ENCODE results near the gene CCDC178. TPM values are rescaled to one million over a fixed set of nuclear protein-coding genes. Genes with fewer than 3 reads are reported as not detected.
"Not testable (repeated sequence)": the region's sequence is repeated elsewhere in the genome, so short reads cannot be mapped to it uniquely, and the experiment has no call there.

Gene CCDC178
- total RNA-seq, 1 donor: not detected

DNA sequence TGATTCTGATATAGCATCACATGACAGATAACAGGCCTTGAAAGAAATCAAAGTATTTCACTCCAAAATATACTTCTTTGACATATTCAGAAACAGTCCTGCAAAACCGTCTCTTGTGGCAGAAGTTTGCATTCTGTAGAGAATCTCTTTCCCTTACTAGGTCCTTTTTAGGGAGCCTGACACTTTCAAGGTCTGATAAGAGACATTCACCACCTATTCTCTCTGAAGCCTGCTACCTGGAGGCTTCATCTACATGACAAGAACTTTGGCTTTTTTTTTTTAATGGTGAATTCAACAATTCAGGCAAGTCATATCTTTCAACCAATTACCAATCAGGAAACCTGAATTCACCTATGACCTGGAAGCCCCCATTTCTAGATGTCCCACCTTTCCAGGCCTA is 83.8 kb downstream of the CCDC178 start:
- no peak for DNase-seq (ENCODE audit: low read depth in 2 of 3, low spot score in 2 of 3)

DNA sequence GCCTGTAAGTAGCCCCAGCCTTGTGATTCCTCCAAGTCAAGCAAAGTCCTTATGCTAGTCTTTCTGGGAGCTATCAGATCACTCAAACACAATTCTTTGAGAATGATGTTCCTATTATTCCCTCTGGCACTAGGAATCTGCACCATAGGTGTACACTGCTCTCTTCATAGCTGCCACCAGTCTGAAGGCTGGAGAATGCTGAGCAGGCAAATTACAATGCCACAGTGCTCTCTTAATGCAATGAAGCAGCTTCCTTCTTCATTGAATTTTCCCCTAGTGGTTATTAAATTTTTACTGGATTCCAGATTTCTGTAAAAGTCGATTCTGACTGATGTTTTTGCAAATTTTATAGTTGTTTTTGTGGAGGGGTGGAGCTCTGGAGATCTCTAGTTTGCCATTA is 84.8 kb downstream of the CCDC178 start:
- no peak for DNase-seq (ENCODE audit: low read depth in 2 of 3, low spot score in 2 of 3)

DNA sequence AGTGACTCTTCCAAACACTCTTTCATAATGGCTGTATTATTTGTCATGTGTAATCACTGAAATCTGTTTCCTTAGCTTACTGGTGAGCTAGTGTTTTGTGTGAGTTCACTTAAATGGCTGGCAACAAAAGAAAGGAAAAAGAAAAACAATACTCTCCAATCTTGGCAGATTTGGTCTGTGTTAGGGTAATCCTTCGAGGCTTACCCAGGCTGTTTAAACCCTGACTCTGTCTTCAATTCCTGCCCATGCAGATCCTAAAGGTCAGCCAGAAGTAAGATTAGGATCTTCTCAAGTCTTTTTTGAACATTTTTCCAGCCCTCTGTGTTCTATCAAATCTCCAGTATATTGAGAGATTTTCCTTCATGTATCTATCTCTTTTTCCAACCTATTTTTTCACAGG is 85.3 kb downstream of the CCDC178 start:
- DNase-seq (ENCODE audit: low read depth in 2 of 3, low spot score in 2 of 3): no peak

DNA sequence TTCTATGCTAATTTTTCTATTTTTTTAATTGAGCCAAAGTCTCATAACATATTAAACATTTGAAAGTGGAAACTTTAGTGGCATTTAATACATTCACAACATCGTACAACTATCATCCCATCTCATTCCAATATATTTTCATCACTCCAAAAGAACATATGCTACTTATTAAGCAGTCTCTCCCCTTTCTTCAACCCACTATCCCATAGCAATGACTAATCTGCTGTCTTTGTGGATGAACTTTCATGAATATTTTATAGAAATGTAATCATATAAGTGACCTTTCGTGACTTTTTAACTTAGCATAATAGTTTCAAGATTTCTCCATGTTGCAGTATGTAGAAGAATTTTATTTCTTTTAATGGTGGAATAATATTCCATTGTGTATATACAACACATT is 90.3 kb downstream of the CCDC178 start:
- DNase-seq (ENCODE audit: low read depth in 2 of 3, low spot score in 2 of 3): no peak

DNA sequence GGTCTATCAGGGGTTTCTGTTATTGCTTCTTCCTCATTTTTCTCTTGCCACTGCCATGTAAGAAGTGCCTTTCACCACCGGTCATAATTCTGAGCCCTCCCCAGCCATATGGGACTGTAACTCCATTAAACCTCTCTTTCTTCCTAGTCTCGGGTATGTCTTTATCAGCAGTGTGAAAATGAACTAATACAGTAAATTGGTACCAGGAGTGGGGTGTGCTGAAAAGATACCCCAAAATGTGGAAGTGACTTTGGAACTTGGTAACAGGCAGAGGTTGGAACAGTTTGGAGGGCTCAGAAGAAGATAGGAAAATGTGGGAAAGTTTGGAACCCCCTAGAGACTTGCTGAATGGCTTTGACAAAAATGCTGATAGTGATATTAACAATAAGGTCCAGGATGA is 100.8 kb downstream of the CCDC178 start:
- DNase-seq (ENCODE audit: low read depth in 2 of 3, low spot score in 2 of 3): not testable (repeated sequence)

DNA sequence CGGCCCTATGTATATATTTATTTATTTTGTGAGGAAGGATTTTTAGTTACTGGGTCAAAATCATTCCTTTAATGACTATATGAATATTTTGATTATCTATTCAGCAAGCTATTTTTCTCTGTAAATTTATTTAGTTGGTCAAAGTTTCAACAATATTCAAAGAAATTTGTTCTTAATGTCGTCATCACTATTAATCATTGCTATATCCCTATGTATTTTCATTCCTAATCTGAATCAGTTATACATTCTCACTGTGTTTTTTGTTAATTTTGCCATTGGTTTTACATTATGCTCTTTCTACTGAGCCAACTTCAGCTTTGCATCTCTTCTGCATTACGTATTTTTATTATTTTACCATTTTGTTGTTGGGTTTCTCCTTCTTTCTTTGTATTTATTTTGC is 105.7 kb downstream of the CCDC178 start:
- DNase-seq (ENCODE audit: low read depth in 2 of 3, low spot score in 2 of 3): no peak

DNA sequence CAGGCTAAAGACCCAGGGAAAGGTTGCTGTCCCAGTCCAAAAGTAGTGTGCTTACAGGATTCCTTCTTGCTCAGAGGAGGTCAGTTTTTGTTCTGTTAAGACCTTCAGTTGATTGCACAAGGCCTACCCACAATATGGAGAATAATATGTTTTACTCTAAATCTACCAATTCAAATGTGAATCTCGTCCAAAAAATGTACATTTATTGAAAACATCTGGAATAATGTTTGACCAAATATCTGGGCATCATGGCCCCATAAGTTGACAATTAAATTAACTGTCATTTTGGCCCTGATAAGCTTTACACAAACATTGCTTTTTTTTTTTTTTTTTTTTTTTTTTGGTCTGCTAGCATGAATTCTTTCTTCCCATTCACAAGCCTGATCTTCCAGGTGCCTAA is 109.8 kb downstream of the CCDC178 start:
- DNase-seq (ENCODE audit: low read depth in 2 of 3, low spot score in 2 of 3): no peak

DNA sequence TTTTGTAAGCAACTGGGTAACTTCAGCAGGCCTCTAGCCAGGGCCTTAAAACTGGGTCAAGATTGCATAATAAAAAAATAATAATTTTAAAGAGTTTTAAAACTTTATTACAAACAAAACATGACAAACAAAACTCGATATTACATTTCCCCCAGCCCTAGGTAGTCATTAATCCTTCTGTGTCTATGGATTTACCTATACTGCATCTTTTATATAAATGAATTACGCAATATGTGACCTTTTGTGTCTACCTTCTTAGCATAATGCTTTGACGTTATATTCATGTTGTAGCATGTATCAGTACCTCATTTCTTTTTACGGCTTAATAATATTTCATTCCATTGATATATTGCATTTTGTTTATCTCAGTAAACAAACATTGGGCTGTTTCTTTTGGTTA is 113.5 kb downstream of the CCDC178 start:
- no peak for DNase-seq (ENCODE audit: low read depth in 2 of 3, low spot score in 2 of 3)

DNA sequence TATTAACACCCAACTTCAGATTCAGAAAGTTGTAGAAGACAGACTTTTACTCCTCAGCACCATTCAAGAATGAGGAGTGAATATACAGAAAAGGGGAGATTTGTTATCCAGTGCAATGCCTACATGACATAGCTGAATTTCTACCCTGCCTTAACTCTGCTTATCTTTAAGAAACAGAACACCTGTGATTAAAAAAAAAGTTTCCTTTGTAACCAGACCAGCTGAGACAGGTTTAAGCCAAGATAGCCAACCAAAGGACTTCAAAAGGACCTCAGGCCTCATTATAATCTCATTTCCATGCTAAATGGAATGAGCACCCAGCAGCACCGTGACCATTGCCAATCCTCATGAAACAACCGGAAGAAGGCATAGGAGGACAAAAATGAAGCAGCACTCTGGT is 122.9 kb downstream of the CCDC178 start:
- DNase-seq (ENCODE audit: low read depth in 2 of 3, low spot score in 2 of 3): no peak

DNA sequence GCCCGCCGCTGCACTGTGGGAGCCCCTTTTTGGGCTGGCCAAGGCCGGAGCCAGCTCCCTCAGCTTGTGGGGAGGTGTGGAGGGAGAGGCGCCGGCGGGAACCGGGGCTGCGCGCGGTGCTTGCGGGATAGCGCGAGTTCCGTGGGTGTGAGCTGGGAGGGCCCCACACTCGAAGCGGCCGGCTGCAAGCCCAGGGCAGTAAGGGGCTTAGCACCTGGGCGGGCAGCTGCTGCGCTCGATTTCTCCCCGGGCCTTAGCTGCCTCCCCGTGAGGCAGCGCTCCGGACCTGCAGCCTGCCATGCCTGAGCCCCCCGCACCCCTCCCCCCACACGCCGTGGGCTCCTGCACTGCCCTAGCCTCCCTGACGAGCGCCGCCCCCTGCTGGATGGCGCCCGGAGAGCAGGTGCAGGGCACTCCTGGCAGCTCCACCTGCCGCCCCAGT is 124.4 kb downstream of the CCDC178 start:
- DNase-seq (ENCODE audit: low read depth in 2 of 3, low spot score in 2 of 3): no peak

DNA sequence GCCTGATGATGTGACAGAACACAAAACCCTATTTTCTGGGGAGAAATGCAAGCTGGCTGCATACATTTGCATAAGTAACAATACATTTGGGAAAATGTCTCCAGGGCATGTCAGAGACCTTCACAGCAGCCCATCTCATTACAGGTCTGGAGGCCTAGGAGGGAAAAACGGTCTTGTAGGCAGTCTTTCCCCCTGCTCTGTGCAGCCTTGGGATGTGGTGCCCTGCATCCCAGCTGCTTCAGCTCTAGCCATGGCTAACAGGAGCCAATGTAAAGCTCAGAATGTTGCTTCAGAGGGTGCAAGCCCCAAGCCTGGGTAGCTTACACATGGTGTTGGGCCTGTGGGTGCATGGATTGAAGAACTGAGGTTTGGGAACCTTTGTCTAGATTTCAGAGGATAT is 133.0 kb downstream of the CCDC178 start:
- DNase-seq (ENCODE audit: low read depth in 2 of 3, low spot score in 2 of 3): no peak

DNA sequence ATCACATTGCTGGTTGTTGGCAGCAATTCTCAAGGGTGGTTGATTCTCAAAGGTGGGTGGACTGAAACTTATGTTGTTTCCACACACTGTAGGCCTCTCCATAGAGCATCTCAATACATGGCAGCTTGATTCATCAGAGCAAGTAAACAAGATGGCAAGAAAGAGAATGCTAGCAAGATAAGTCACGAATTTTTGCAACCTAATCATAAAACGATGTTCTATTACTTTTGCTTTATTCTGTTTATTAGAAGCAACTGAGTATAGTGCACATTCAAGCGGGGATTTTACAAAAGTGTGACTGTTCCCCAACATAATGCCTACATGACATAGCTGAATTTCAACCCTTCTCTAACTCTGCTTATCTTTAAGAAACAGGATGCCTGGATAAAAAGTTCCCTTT is 136.2 kb downstream of the CCDC178 start:
- no peak for DNase-seq (ENCODE audit: low read depth in 2 of 3, low spot score in 2 of 3)

DNA sequence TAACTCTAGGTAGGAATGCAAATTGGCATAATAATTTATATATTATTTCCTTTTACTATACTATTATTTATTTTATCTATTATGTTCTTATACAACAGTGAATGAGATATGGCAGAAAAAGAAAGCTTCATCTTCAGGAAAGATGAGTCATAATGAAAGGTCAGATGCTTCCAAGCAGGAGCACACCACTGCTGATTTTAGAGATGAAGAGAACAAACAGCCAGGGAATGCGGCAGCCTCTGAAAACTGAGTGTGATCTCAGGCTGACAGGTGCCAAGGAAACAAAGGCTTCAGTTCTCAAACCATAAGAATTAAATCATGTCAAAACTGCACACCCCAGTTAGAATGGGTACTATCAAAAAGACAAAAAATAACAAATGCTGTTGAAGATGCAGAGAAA is 149.0 kb downstream of the CCDC178 start:
- DNase-seq (ENCODE audit: low read depth in 2 of 3, low spot score in 2 of 3): no peak

DNA sequence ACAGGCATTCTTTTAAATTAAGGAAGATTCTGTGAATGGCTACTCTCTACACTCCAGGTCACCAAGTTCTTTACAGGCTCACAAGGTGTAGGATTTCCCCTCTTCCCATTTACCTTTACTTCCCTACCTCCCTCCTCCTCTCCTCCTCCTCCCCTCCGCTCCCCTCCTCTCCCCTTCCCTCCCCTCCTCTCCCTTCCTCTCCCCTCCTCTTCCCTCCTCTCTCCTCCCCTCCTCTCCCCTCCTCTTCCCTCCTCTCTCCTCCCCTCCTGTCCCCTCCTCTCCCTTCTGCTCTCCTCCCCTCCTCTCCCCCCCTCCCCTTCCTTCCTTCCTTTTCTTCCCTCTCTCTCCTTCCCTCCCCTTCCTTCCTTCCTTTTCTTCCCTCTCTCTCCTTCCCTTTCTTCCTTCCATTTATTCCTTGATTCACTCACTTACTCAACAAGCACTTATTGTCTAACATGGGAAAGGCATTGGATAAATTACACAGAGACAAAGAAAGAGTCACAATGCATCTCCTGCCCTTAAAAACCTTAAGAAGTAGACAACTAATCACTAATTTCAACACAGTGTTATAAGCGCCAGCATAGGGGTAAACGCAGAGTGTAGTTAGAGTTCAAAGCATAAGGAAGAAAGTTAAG is 152.3 kb downstream of the CCDC178 start:
- no peak for DNase-seq (ENCODE audit: low read depth in 2 of 3, low spot score in 2 of 3)

DNA sequence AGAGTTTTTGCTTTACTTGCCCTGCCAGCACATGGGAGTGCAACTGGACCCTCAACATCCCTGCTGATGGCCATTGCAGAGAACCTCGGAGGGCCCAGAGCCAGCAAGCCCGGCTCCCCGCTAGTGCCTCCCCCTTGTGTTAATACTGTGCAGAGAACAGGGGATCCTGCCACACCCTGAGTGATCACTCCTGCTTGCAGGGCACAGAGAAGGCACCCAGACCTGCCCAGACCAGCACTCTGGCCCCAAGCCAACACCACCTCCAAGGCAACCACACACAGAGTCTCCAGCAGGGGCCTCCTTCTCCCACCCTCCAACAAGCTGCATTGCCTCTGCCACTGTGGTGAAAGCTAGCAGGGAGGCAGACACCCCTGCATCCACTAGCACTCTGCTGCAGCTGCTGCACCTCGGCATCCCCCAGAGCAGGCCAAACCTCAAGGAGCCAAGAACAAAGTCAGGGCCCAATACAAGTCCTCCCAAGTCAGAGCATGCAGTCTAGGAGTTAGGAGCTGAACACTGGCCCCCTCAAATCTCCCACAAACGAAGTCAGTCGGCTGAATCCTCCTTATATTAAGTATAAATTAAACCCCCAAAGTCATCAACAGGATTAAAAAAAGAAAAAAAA is 157.7 kb downstream of the CCDC178 start:
- no peak for DNase-seq (ENCODE audit: low read depth in 2 of 3, low spot score in 2 of 3)

DNA sequence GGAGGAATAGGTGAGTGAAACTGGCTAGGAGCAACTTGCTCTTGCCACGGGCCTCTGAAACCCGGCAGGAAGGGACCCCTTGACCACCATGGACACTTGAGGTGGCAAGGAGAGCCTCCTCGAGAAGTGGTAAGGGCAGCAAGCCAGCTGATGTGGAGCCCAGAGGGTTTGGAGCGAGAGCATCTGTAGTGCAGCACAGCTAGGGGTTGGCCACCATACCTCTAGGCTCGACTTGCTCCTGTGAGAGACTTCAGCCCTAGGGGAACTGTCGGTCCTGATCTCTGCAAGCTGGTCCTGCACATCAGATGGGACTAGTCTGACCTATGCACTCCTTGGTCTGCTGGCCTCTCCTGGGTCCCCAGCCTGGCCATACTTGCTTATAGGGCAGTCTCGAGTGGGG is 158.4 kb downstream of the CCDC178 start:
- DNase-seq (ENCODE audit: low read depth in 2 of 3, low spot score in 2 of 3): no peak

DNA sequence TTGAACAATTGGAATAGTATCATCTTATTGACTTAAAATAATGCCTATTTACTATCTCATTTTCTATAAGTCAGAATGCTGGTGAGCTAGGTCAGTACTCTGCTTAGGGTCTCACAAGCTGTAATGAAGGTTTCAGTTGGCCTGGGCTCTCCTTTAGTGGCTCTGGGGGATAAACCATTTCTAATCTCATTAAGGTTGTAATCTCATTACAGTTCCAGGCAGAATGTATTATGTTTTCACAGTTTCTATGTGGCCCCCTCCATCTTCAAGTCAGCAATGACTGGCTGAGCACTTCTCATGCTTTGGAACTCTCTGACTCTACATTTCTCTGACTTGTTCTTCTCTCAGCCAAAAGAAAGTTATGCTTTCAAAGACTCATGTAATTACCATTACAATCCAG is 163.1 kb downstream of the CCDC178 start:
- no peak for DNase-seq (ENCODE audit: low read depth in 2 of 3, low spot score in 2 of 3)

DNA sequence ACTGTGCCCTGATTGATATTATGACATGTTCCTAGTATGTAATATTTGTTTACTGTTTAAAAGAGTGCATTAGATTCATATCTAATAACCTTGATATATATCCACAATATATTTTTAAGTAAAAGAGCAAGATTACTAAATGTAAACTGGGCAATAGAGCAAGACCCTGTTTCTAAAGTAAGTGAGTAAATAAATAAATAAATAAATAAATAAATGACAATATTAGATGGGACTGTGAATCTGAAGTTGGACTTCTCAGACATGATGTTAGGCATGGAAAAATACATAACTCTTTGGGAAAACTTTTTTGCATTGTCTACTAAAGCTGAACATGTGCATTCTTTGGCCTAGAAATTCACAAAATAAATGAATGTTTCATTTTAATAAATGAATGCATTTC is 164.7 kb downstream of the CCDC178 start:
- no peak for DNase-seq (ENCODE audit: low read depth in 2 of 3, low spot score in 2 of 3)

DNA sequence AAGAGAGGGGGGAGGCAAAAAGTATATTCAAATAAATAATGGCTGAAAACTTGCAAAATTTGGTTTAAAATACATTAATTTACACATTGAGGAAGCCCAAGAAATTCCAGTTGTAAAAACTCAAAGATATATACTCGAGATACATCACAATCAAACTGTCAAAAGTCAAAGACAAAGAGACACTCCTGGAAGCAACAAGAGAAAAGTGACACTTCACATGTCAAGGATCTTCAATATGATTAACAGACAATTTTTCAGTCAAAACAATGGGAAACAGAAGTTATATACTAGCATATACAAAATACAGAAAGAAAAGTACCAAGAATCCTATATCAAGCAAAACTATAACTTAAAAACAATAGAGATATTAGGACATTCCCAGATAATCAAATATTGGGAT is 170.2 kb downstream of the CCDC178 start:
- no peak for DNase-seq (ENCODE audit: low read depth in 2 of 3, low spot score in 2 of 3)

DNA sequence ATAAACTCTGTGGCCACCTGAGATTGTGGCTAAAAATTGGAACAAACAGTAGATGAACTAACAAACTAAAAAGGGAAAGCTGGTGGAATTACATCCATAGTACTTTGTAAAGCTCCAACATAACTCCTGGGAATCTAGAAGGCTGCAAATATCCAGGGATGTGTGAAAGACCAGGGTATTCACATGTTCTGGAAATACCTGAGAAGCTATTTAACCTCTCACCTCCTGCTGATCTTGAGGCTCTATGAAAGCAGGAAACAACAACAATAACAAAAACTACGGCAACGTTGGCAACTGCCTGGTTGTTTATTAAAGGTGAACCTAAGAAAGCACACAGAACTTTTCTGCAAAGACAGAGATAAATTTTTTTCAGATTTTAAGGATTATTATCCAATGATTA is 171.3 kb downstream of the CCDC178 start:
- no peak for DNase-seq (ENCODE audit: low read depth in 2 of 3, low spot score in 2 of 3)

DNA sequence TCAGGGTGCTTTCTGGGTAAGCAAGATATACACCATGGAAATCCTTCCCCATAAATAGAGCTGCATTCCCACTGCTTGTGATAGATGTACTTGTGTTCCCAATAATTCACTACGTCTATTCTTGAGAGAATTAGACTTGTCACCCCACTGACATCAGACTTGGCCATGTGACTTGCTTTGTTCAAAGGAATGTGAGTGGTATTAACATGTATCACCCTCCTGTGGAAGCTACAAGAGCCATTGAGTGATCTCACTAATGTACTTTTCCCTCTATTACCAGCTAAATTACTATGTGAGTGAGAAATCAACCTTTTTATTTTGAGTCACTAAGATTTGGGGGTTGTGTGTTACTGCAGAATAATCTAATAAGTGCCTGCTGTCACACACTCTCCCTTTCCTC is 176.0 kb downstream of the CCDC178 start:
- no peak for DNase-seq (ENCODE audit: low read depth in 2 of 3, low spot score in 2 of 3)

DNA sequence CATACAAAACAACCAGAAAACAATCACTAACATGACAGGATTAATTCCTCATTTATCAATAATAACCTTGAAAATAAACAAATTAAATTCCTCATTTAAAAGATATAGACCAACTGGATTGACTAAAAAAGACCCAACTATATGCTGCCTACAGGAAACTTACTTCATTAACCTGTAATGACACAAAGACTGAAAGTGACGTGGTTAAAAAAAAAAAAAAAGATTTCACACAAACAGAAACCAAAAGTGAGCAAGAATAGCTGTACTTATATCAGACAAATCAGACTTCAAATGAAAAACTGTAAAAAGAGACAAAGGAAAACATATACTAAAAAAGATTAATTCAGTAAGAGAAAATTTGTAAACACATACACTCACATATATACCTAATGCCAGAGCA is 201.2 kb downstream of the CCDC178 start:
- no peak for DNase-seq (ENCODE audit: low read depth in 2 of 3, low spot score in 2 of 3)

DNA sequence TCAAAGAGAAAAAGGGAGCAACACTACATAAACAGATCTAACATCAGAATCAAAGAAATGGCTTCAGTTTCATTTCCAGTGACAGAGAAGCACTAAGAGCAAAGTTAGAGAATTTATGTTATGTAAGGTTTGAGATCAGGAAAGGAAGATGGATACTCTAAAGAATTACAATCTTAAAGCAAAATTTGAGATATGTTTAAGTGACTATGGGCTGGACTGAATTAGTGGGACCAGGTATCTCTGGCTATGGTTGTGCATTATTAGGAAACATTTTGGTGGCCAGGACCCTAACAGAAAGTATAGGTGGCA is 208.2 kb downstream of the CCDC178 start:
- no peak for DNase-seq (ENCODE audit: low read depth in 2 of 3, low spot score in 2 of 3)

Data from hematopoietic multipotent progenitor cell (in vitro differentiated cells).